ENCODE data around the gene COL8A1. TPM values are rescaled to one million over a fixed set of nuclear protein-coding genes. Genes with fewer than 3 reads are reported as not detected.

The COL8A1 gene
- polyA plus RNA-seq, 3 donors, result not detected

DNA sequence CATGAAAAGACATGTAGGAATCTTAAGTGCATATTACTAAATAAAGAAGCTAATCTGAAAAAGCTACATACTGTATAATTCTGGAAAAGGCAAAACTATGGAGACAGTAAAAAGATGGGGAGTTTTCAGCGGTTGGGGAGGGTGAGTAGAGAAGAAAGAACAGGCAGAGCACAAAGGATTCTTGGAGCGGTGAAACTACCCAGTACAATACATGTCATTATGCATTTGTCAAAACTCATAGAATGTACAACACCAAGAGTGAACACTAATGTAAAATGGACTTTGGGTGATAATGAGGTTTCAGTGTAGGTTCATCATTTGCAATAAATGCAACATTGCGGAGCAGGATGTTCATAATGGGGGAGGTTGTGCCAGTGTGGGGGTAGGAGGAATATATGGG lies 133.8 kb downstream of the COL8A1 start:
- H2AFZ ChIP-seq (ENCODE audit: insufficient read depth, low read depth, low read length, poor library complexity, severe bottlenecking), result no peak overlapping the region
- no peaks in the 10 kb centered on the region for H3K27me3 ChIP-seq (ENCODE audit: control insufficient read depth in 2 of 2, insufficient read depth in 2 of 2, low read length in 2 of 2)
- WGBS (ENCODE audit: insufficient coverage), result no CpG with 5 or more reads among the region's 3 CpGs
- H3K9me3 ChIP-seq (replicated peaks in 1 of 2; ENCODE audit: control insufficient read depth in 1 of 2, insufficient read depth in 1 of 2, low read length in 2 of 2), result no peaks in the 10 kb centered on the region
- Mint-ChIP-seq H3K27ac (no peak overlapping the region), H3K36me3 (no peaks in the 10 kb centered on the region), H3K4me1 (no peaks in the 10 kb centered on the region), H3K9me3 (peaks cover 0 to 5% (median 0%) of the 10 kb centered on the region in 7 donors), H3K27me3 (ENCODE audit: low read depth in 3 of 3) (peaks cover 0 to 2% (median 0%) of the 10 kb centered on the region in 3 donors), H3K4me3 (no peak overlapping the region)
- TF ChIP-seq, protein P1, sequence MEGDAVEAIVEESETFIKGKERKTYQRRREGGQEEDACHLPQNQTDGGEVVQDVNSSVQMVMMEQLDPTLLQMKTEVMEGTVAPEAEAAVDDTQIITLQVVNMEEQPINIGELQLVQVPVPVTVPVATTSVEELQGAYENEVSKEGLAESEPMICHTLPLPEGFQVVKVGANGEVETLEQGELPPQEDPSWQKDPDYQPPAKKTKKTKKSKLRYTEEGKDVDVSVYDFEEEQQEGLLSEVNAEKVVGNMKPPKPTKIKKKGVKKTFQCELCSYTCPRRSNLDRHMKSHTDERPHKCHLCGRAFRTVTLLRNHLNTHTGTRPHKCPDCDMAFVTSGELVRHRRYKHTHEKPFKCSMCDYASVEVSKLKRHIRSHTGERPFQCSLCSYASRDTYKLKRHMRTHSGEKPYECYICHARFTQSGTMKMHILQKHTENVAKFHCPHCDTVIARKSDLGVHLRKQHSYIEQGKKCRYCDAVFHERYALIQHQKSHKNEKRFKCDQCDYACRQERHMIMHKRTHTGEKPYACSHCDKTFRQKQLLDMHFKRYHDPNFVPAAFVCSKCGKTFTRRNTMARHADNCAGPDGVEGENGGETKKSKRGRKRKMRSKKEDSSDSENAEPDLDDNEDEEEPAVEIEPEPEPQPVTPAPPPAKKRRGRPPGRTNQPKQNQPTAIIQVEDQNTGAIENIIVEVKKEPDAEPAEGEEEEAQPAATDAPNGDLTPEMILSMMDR (IDR thresholded peaks at IDR 0.05), result no peak
- H3K9ac ChIP-seq (ENCODE audit: insufficient read depth, low read length, poor library complexity, severe bottlenecking), result no peak overlapping the region
- no peaks in the 10 kb centered on the region for H3K36me3 ChIP-seq (replicated peaks in 1 of 2; ENCODE audit: control insufficient read depth in 1 of 2, insufficient read depth in 2 of 2, low read length in 2 of 2)
- no peak for DNase-seq
- H3K79me2 ChIP-seq (ENCODE audit: insufficient read depth, low read length), result no peaks in the 10 kb centered on the region
- no peaks in the 10 kb centered on the region for H3K4me1 ChIP-seq (ENCODE audit: control insufficient read depth in 1 of 2, insufficient read depth in 2 of 2, low read length in 2 of 2)
- no peak overlapping the region for H3K4me3 ChIP-seq (replicated peaks in 1 of 3; ENCODE audit: low read depth in 2 of 3, low read length in 3 of 3)
- no peak overlapping the region for H3K27ac ChIP-seq (ENCODE audit: low read depth in 1 of 2, low read length in 2 of 2)
- intact Hi-C loops (cut with micrococcal nuclease), result no loop called here
- H3K4me2 ChIP-seq (replicated peaks; ENCODE audit: extremely low read depth, low read length, poor library complexity, severe bottlenecking), result no peak overlapping the region
- no peaks in the 10 kb centered on the region for H4K20me1 ChIP-seq (ENCODE audit: insufficient read depth, low read length)

DNA sequence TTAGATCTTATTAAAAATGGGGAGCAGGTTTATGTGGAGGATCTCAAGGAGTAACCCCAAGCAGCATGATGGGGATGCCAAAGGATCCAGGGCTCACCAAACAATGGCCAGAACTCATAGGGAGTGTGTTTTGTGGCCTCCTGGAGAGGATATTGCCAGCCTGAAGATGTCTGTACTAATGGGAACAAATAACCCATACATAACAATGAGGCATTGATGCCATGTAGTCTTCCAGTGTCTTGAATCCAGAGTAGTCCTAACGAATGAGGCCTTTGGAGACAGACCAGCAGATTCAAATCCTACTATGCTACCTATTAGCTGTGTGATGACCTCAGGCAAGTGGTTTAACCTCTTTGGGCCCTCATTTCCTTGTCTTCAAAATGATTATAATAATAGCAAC lies 134.3 kb downstream of the COL8A1 start:
- peaks cover 0 to 2% (median 0%) of the 10 kb centered on the region in 3 donors for H3K27me3 Mint-ChIP-seq (ENCODE audit: low read depth in 3 of 3)

More for the DNA sequence above, 134.3 kb downstream of the COL8A1 start:
- no peaks in the 10 kb centered on the region for H3K4me1 Mint-ChIP-seq
- peaks cover 0 to 5% (median 0%) of the 10 kb centered on the region in 7 donors for H3K9me3 Mint-ChIP-seq
- Histone ChIP-seq H3K9me3 (replicated peaks in 1 of 2; ENCODE audit: control insufficient read depth in 1 of 2, insufficient read depth in 1 of 2, low read length in 2 of 2) (no peaks in the 10 kb centered on the region), H3K4me2 (replicated peaks; ENCODE audit: extremely low read depth, low read length, poor library complexity, severe bottlenecking) (no peak overlapping the region), H3K79me2 (ENCODE audit: insufficient read depth, low read length) (no peaks in the 10 kb centered on the region), H3K27me3 (ENCODE audit: control insufficient read depth in 2 of 2, insufficient read depth in 2 of 2, low read length in 2 of 2) (no peaks in the 10 kb centered on the region), H4K20me1 (ENCODE audit: insufficient read depth, low read length) (no peaks in the 10 kb centered on the region), H3K27ac (ENCODE audit: low read depth in 1 of 2, low read length in 2 of 2) (no peak overlapping the region), H3K36me3 (replicated peaks in 1 of 2; ENCODE audit: control insufficient read depth in 1 of 2, insufficient read depth in 2 of 2, low read length in 2 of 2) (no peaks in the 10 kb centered on the region), H3K9ac (ENCODE audit: insufficient read depth, low read length, poor library complexity, severe bottlenecking) (no peak overlapping the region), H3K4me1 (ENCODE audit: control insufficient read depth in 1 of 2, insufficient read depth in 2 of 2, low read length in 2 of 2) (no peaks in the 10 kb centered on the region), H3K4me3 (replicated peaks in 1 of 3; ENCODE audit: low read depth in 2 of 3, low read length in 3 of 3) (no peak overlapping the region), H2AFZ (ENCODE audit: insufficient read depth, low read depth, low read length, poor library complexity, severe bottlenecking) (no peak overlapping the region)
- no peak overlapping the region for H3K27ac Mint-ChIP-seq
- TF ChIP-seq, protein P1 (IDR thresholded peaks at IDR 0.05), result no peak
- no peak overlapping the region for H3K4me3 Mint-ChIP-seq
- no CpG with 5 or more reads among the region's 1 CpG for WGBS (ENCODE audit: insufficient coverage)
- no peaks in the 10 kb centered on the region for H3K36me3 Mint-ChIP-seq
- intact Hi-C loops (cut with micrococcal nuclease), result no loop called here
- no peak for DNase-seq
